H1 (cell line): ENCODE results near the gene GNAL. TPM values are rescaled to one million over a fixed set of nuclear protein-coding genes. Genes with fewer than 3 reads are reported as not detected.

Experiments
- KDM5A ChIP-seq: fragments of 200-600 bp; IDR thresholded peaks from 2 replicates; pipeline ENCODE4 v1.7.1; 2012; ENCODE audit warnings: mild to moderate bottlenecking, low read length, inconsistent platforms, mixed read lengths
- MAFK ChIP-seq: IDR thresholded peaks from 2 replicates; pipeline ENCODE4 v1.6.1; 2012; ENCODE audit warnings: low read depth, mild to moderate bottlenecking, improper control_type of control experiment, low read length
- POLR2AphosphoS5 ChIP-seq: IDR thresholded peaks from 2 replicates; pipeline ENCODE4 v1.6.1; 2011; ENCODE audit warnings: low read depth, low read length
- polyA plus RNA-seq, 7 experiments: library from polyadenylated mRNA; depleted of rRNA in 3 of 7; stranded (reverse) in 5 of 7; unstranded in 2 of 7; fragments of >200 nt in 5 of 7; fragments of 200-250 nt in 2 of 7; gene quantifications; 1 replicate in 5 of 7; 2 replicates in 1 of 7; 4 replicates in 1 of 7; pipeline versions ENCODE4 v1.2.1 to v1.2.3, GENCODE V29; 2011 to 2013; ENCODE audit warnings: missing spikeins in 2 of 7, mixed read lengths in 2 of 7
- total RNA-seq: library from RNA; stranded (reverse); fragmentation: NEBNext Ultra II Directional; extraction: Animal tissue kit (Norgen Biotek cat#: 25700); gene quantifications from 2 replicates; pipeline ENCODE4 v1.2.1, GENCODE V29; 2021
- TF ChIP-seq, protein P1 (sequence below), 3 experiments: IDR thresholded peaks; 1 replicate in 2 of 3; 2 replicates in 1 of 3; pipeline versions ENCODE4 v1.5.1 to v1.6.1; 2011; ENCODE audit warnings: low read length in 3 of 3, mild to moderate bottlenecking in 3 of 3, inconsistent platforms in 2 of 3, low read depth in 1 of 3, moderate library complexity in 1 of 3; ENCODE audit not compliant: insufficient read depth in 1 of 3; ENCODE audit errors: control extremely low read depth in 1 of 3
- TF ChIP-seq, protein P2 (sequence below): IDR thresholded peaks from 2 replicates; pipeline ENCODE4 v1.6.1; 2012; ENCODE audit warnings: inconsistent platforms
- TF ChIP-seq, protein P3 (sequence below): IDR thresholded peaks from 2 replicates; pipeline ENCODE4 v1.6.1; 2011; ENCODE audit warnings: low read depth, mild to moderate bottlenecking, low read length; ENCODE audit not compliant: insufficient read depth

Gene GNAL
- total and polyA plus RNA-seq, 2 of the 8 experiments (the other 6 are each of a cell fraction or from before 2014, with no cell fraction given): 13.2 to 18.3 TPM

DNA sequence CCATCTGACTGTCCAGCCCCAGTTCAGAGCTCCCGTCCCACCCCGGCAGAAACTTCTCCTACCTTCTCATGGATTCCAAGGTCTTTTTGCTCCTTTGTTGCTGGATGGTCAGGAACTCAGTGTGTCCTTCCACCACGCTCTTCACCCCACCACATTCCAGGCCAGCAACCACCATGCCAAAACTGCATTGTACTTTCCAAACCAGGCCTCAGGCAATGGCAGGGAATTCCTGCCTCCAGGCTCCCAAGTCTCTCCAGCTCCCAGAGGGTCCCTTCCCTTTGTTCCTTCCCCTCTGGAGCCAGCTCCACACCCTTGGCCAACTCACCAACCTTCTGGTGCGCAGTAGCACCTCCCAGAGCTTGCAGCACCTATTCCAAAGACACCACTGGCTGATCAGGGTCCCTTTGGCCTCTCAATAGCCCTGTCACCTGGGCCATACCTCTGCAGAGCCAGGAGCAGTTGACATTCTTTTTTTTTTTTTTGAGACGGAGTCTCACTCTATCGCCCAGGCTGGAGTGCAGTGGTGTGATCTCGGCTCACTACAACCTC lies 170.3 kb downstream of the GNAL start (continued):
- TF ChIP-seq, protein P1, sequence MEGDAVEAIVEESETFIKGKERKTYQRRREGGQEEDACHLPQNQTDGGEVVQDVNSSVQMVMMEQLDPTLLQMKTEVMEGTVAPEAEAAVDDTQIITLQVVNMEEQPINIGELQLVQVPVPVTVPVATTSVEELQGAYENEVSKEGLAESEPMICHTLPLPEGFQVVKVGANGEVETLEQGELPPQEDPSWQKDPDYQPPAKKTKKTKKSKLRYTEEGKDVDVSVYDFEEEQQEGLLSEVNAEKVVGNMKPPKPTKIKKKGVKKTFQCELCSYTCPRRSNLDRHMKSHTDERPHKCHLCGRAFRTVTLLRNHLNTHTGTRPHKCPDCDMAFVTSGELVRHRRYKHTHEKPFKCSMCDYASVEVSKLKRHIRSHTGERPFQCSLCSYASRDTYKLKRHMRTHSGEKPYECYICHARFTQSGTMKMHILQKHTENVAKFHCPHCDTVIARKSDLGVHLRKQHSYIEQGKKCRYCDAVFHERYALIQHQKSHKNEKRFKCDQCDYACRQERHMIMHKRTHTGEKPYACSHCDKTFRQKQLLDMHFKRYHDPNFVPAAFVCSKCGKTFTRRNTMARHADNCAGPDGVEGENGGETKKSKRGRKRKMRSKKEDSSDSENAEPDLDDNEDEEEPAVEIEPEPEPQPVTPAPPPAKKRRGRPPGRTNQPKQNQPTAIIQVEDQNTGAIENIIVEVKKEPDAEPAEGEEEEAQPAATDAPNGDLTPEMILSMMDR (IDR thresholded peaks at IDR 0.05; ENCODE audit: control extremely low read depth in 1 of 3, insufficient read depth in 1 of 3, low read depth in 1 of 3, low read length in 3 of 3): no peak
- TF ChIP-seq, protein P2, sequence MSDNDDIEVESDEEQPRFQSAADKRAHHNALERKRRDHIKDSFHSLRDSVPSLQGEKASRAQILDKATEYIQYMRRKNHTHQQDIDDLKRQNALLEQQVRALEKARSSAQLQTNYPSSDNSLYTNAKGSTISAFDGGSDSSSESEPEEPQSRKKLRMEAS: no peak
- TF ChIP-seq POLR2AphosphoS5 (no peak), MAFK (no peak), KDM5A (no peak)
- TF ChIP-seq, protein P3, sequence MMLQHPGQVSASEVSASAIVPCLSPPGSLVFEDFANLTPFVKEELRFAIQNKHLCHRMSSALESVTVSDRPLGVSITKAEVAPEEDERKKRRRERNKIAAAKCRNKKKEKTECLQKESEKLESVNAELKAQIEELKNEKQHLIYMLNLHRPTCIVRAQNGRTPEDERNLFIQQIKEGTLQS: no peak
